GM11168 (cell line): Measurements from ENCODE around the gene SUSD6.
"Not testable (repeated sequence)": the region's sequence is repeated elsewhere in the genome, so short reads cannot be mapped to it uniquely, and the experiment has no call there.

Experiments used
- in situ Hi-C: fragments of 300-500 bp; cut with MboI; formaldehyde crosslinking; loops from one replicate; pipeline ENCODE4 v1.12.0; 2022; ENCODE audit warnings: low sequenced_read_pairs; ENCODE audit not compliant: unreplicated experiment

The SUSD6 gene

GRCh38 chr14:69642212-69642793 is 30.9 kb downstream of the SUSD6 start:
- in situ Hi-C loops: not testable (repeated sequence)

- in situ Hi-C loops: no loop called here
Measured at GRCh38 chr14:69643430-69644200, 32.2 kb downstream of the SUSD6 start.

DNA sequence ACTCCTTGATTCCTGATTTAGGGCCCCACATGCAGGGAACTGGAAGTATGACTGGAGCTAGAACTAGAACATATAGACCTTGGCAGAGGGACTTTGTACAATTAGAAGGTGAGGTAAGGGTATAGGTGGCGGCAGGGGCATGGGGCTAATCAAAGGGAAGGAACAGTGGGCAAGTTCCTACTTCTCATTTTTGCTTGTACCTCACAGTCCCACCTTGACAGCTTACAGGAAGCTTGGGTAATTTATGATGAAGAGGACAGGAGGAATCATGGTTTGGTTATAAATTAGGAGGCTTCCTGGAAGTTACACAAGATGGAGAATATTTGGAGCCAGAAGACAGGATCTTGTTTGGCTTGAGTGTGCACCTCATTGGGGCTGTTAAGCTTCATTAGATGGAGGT is 33.4 kb downstream of the SUSD6 start:
- in situ Hi-C loops: no loop called here

DNA sequence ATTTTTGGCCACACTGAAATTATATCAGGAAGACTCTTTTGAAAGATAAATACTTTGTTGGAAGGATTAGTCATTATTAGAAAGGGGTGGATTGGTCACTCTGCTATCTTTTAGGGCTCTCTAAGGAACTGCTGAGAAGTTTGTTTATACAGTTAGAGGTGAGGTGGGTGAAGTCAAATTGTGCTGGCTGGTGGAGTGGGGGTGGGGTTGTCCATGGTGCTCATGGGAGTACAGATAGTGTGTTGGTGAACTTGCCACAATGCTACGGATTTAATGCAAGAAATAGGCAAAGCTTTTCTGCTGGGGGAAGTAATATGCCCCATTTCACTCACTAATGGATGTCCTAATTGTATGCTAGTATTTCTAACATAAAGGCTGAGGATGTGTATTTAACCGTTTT is 35.8 kb downstream of the SUSD6 start:
- in situ Hi-C loops: no loop called here

- in situ Hi-C loops: not testable (repeated sequence)
Measured at GRCh38 chr14:69647642-69648041, 36.2 kb downstream of the SUSD6 start.

DNA sequence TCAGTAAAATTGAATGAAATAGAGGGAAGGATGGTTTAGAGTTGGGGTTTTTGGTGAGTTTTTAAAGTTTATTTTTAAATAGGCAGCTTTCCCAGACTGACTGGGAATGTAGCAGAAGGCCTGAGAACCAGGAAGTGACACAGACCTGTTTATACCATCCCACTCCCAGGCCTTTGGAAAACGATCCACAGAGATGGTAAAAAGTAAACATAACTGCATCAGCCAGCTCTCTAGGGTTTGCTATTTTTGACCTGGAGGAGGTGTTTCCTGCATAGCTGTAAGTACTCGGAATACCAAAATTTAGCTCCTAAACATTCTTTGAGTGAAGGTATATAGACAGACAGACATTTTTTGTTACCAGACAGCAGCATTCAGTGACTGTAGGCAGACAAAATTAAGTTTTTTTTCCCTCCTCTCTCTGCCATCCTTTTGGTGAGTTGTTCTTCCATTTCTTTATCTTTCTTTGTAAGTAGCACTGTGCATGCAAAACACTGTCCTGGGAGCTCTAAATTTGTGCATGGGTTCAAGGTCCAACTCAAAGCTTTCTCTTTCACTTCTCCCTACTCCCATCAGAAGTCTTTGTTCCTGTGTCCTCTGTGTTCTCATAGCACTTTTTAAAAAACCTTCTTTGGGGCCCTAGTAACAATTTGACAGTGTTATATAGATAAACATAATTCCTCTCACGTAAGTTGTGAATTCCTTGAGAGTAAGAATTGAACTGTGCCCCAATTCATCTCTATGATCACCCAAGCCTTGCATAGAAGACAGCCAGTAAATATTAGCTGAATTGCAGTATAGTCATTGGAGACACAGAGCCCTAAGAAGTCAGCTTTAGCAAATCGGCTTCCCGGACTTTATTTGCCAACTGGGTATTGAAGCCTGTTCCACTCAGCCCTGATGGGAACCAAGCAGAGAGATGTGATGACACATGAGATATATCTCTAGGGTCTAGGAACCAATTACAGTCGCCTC is 37.4 kb downstream of the SUSD6 start:
- in situ Hi-C loops: no loop called here

GRCh38 chr14:69650948-69651369 is 39.6 kb downstream of the SUSD6 start:
- in situ Hi-C loops: no loop called here

GRCh38 chr14:69651664-69652063 is 40.3 kb downstream of the SUSD6 start:
- in situ Hi-C loops: no loop called here

- in situ Hi-C loops: no loop called here
Measured at GRCh38 chr14:69652942-69653684, 41.7 kb downstream of the SUSD6 start.

GRCh38 chr14:69654116-69654515 is 42.7 kb downstream of the SUSD6 start:
- in situ Hi-C loops: no loop called here

DNA sequence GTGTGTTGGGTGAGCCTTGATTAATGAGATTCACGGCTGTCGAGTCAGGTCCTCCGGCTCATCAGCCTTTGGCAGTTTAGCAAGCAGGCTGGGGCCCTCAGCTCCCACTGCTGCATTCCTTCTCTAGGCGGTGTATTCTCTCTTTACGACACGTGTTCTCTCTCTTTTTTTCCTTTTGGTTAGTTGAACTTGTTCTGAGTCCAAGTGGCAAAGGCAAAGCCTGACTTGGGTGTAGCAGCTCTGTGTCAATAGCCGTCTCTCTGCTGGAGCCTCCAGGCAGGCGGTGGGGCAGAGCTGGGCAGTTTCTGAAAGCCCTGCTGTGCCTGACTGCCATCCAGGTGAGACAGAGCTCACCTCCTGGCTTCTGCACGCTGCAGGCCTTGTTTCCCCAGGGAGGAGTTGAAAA is 46.6 kb downstream of the SUSD6 start:
- in situ Hi-C loops: no loop called here

DNA sequence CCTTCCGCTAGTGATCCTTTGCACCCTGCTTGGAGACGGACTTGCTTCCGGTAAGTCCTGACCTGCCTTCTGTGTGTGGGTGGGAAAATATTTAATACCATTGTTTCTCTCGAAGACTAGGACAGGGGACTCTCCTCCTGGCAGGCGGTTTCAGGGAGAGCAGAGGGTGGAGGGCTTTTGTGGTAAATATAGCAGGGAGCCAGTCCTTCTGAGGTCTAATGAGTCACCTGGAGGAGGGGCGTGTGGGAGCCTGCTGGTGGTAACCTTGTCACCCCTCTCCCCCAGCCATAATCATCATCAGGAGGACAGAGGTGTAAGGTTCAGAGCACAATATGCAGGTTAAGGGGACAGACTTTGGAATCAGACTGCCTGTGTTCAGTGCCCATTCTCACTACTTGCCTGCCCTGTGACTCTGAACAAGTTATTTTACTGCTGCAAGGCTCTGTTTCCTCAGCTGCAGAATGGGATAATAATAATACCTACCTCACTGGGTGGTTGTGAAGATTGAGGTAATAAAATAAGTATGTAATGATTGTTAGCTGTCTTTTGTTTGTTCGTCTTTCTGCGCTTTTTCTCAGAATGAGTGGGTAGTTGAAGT is 47.4 kb downstream of the SUSD6 start:
- in situ Hi-C loops: no loop called here

GRCh38 chr14:69660344-69661193 is 49.2 kb downstream of the SUSD6 start:
- in situ Hi-C loops: loop anchor here (10.0 kb wide), 2 partner anchors 46 to 1274 kb away; partner anchors contain the start of gene SUSD6

DNA sequence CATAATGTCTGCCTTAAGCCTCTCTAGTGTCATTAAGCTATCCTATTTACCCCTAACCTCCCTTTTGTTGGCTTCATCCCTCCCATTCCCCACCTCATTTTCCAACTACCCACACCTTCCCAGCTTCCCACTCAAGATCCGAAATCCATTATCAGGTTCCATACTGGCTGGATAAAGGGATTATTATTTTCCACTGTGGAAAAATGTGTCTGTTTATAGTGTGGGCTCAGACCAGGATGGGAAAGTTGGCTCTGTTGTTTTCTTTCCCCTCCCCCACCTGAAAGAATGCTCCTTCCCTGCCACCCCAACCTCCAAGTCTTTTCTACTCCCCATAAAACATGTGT is 49.8 kb downstream of the SUSD6 start:
- in situ Hi-C loops: loop anchor here (10.0 kb wide), 2 partner anchors 46 to 1274 kb away; partner anchors contain the start of gene SUSD6

DNA sequence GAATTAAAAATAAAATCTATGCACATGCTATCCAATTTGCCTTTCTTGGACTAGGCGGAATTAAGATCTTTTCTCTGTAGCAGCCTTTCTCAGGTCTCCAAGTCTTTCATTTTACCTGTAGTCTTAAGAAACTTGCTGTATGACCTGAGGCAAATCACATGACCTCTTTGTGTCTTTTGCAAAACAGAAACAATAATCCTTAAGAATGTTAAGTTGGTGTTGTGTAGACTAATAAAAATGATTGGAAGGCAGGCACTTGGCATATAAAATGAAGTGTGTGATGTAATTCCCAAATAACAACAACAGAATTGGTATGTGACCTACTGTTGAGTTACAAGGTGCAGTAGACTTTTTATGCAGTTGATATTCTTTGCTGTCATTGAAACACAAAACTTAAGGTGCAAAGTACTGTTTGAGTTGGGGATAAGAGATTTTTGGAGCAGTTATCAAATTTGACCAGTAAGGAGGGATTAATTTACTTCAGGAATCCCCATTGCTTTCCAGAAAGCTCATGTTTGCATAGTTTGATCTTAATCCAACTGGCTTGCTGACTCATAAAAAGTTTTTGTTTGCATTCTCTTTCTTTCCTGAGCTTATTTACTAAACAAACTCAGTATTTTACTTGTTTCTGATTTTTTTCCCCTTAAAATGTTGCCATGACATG is 51.4 kb downstream of the SUSD6 start:
- in situ Hi-C loops: loop anchor here (10.0 kb wide), 2 partner anchors 48 to 1272 kb away; partner anchors contain the start of gene SUSD6

GRCh38 chr14:69663300-69663643 is 51.9 kb downstream of the SUSD6 start:
- in situ Hi-C loops: loop anchor here (10.0 kb wide), 2 partner anchors 48 to 1272 kb away; partner anchors contain the start of gene SUSD6

GRCh38 chr14:69664265-69664664 is 52.9 kb downstream of the SUSD6 start:
- in situ Hi-C loops: loop anchor here (10.0 kb wide), 2 partner anchors 49 to 1271 kb away; partner anchors contain the start of gene SUSD6
